Measurements from ENCODE around the gene DENND1B. TPM values are rescaled to one million over a fixed set of nuclear protein-coding genes. Genes with fewer than 3 reads are reported as not detected.

The DENND1B gene
- total RNA-seq, 1 experiment from 2014 or later = 6.3 TPM

DNA sequence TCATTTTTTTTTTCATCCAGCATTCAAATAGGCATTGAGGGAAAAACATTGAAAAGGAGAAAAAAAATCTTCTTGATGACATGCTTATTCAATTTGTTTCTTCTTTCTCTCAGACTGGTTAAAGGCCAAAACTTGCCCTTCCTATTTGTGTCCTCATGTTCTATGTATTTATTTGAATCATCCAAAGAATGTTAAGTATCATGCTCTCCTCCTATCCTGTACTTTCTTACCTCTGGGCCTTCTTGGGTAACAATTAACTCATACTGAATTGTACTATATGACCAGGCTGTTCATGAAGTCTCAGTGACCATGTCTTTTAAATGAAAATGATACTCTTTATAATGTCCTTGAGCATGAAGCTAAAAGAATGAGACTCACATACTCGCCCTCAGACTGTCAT lies 36.5 kb upstream of the DENND1B start:
- peak overlapping the region in 2 of 3 experiments; percentile 6 to 97; a peak in 2 of 7 replicates for H3K27ac Mint-ChIP-seq

More for the DNA sequence above, 36.5 kb upstream of the DENND1B start:
- H3K18ac ChIP-seq (ENCODE audit: insufficient read length, low read depth, low read length) = no peak overlapping the region
- no peak overlapping the region for H2AFZ ChIP-seq (ENCODE audit: low read length)
- peaks cover 7% of the 10 kb centered on the region for H3K4me1 ChIP-seq (ENCODE audit: insufficient read depth, low read length)
- H3K79me2 ChIP-seq (ENCODE audit: insufficient read depth, low read length) = no peaks in the 10 kb centered on the region
- DNase-seq = no peak
- no peak overlapping the region for H4K91ac ChIP-seq (ENCODE audit: insufficient read length, low read depth, low read length)
- H3K27ac ChIP-seq (ENCODE audit: insufficient read length, low read depth, low read length) = no peak overlapping the region
- no peak overlapping the region for H4K5ac ChIP-seq (ENCODE audit: insufficient read length, low read depth, low read length)
- H4K8ac ChIP-seq (replicated peaks; ENCODE audit: insufficient read length, low read depth, low read length) = no peak overlapping the region
- no peak overlapping the region for H2BK5ac ChIP-seq (ENCODE audit: insufficient read length, low read length)
- H3K4me2 ChIP-seq (ENCODE audit: insufficient read depth, insufficient read length, low read length) = no peak overlapping the region
- H2BK12ac ChIP-seq (ENCODE audit: insufficient read length, low read depth, low read length) = no peak overlapping the region
- no CpG with 5 or more reads among the region's 1 CpG for WGBS (ENCODE audit: extremely low coverage, insufficient read length, low lambda C conversion rate)
- H3K56ac ChIP-seq (ENCODE audit: insufficient read length, low read depth, low read length) = no peak overlapping the region
- no peak overlapping the region for H3K14ac ChIP-seq (ENCODE audit: insufficient read depth, low read length)
- no peak overlapping the region for H2BK15ac ChIP-seq (ENCODE audit: low read depth, low read length)
- no peak overlapping the region for H2BK120ac ChIP-seq (ENCODE audit: low read depth, low read length, poor library complexity, severe bottlenecking)
- H4K20me1 ChIP-seq (ENCODE audit: control insufficient read depth, insufficient read depth, insufficient read length) = no peaks in the 10 kb centered on the region
- no peaks in the 10 kb centered on the region for H3K23me2 ChIP-seq (ENCODE audit: insufficient read length, low read depth, low read length, poor library complexity, severe bottlenecking)
- Mint-ChIP-seq H3K4me3 (peak overlapping the region in 1 of 2 experiments; percentile 8; a peak in 3 of 5 replicates), H3K4me1 (peaks cover 76 to 81% of the 10 kb centered on the region in 2 experiments), H3K9me3 (no peaks in the 10 kb centered on the region), H3K36me3 (ENCODE audit: insufficient read depth in 1 of 3, low read depth in 3 of 3) (no peaks in the 10 kb centered on the region), H3K27me3 (ENCODE audit: low read depth) (no peaks in the 10 kb centered on the region)
- H3K27me3 ChIP-seq (ENCODE audit: insufficient read depth, low read length) = no peaks in the 10 kb centered on the region
- H3T11ph ChIP-seq (ENCODE audit: low read length) = no peak overlapping the region
- H2BK20ac ChIP-seq (ENCODE audit: low read depth, low read length, poor library complexity, severe bottlenecking) = no peak overlapping the region
- no peak overlapping the region for H3K4ac ChIP-seq (ENCODE audit: low read depth, low read length)
- no peak overlapping the region for H2AK5ac ChIP-seq (ENCODE audit: insufficient read length, low read length)
- no peak overlapping the region for H3K9ac ChIP-seq (ENCODE audit: extremely low read depth, insufficient read length, low read length)
- TF ChIP-seq, protein P1, sequence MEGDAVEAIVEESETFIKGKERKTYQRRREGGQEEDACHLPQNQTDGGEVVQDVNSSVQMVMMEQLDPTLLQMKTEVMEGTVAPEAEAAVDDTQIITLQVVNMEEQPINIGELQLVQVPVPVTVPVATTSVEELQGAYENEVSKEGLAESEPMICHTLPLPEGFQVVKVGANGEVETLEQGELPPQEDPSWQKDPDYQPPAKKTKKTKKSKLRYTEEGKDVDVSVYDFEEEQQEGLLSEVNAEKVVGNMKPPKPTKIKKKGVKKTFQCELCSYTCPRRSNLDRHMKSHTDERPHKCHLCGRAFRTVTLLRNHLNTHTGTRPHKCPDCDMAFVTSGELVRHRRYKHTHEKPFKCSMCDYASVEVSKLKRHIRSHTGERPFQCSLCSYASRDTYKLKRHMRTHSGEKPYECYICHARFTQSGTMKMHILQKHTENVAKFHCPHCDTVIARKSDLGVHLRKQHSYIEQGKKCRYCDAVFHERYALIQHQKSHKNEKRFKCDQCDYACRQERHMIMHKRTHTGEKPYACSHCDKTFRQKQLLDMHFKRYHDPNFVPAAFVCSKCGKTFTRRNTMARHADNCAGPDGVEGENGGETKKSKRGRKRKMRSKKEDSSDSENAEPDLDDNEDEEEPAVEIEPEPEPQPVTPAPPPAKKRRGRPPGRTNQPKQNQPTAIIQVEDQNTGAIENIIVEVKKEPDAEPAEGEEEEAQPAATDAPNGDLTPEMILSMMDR (conservative IDR thresholded peaks at IDR 0.05) = no peak
- no peaks in the 10 kb centered on the region for H3K79me1 ChIP-seq (ENCODE audit: insufficient read depth, low read depth, low read length, poor library complexity, severe bottlenecking)
- H3K23ac ChIP-seq (ENCODE audit: insufficient read length, low read depth, low read length) = no peak overlapping the region
- H3K9me3 ChIP-seq (ENCODE audit: control insufficient read depth, low read depth, low read length) = no peaks in the 10 kb centered on the region
